Subcutaneous adipose tissue (tissue), 4 donors: ENCODE results near the gene NTM. TPM values are rescaled to one million over a fixed set of nuclear protein-coding genes. Genes with fewer than 3 reads are reported as not detected.

Experiments used
- total RNA-seq, 4 donors: library from RNA; depleted of rRNA; stranded (reverse); fragments of >200 nt; gene quantifications; one replicate each; pipeline ENCODE4 v1.1.0, GENCODE V29; 2016
- TF ChIP-seq, protein P1 (sequence below): fragments of 450-650 bp; IDR thresholded peaks from one replicate; pipeline ENCODE4 v1.5.1; 2016; ENCODE audit warnings: low read depth, mild to moderate bottlenecking, control low read depth, antibody characterized with exemption, moderate library complexity

The NTM gene
- total RNA-seq, 4 donors from 2014 or later: 1.5 to 5.7 (median 1.7) TPM

DNA sequence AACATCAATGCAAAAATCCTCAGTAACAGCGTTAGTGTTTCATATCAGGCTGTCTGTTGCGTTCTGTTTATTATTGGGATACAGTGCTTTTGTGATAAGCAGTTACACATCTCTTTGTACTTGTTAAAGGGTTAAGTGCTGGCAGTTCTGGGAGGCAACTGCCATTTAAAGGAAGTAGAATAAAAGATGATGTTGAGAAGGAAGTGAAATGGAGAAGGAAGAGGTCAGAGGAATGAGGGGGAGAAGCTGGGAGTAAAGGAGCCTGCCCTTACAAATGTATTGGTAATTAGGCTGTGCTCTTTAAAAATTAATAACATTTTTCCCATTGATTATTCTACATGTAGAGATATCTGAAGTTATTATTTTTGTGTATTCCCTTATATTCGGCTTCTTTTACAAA is 674.7 kb downstream of the NTM start:
- TF ChIP-seq, protein P1, sequence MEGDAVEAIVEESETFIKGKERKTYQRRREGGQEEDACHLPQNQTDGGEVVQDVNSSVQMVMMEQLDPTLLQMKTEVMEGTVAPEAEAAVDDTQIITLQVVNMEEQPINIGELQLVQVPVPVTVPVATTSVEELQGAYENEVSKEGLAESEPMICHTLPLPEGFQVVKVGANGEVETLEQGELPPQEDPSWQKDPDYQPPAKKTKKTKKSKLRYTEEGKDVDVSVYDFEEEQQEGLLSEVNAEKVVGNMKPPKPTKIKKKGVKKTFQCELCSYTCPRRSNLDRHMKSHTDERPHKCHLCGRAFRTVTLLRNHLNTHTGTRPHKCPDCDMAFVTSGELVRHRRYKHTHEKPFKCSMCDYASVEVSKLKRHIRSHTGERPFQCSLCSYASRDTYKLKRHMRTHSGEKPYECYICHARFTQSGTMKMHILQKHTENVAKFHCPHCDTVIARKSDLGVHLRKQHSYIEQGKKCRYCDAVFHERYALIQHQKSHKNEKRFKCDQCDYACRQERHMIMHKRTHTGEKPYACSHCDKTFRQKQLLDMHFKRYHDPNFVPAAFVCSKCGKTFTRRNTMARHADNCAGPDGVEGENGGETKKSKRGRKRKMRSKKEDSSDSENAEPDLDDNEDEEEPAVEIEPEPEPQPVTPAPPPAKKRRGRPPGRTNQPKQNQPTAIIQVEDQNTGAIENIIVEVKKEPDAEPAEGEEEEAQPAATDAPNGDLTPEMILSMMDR: no peak

DNA sequence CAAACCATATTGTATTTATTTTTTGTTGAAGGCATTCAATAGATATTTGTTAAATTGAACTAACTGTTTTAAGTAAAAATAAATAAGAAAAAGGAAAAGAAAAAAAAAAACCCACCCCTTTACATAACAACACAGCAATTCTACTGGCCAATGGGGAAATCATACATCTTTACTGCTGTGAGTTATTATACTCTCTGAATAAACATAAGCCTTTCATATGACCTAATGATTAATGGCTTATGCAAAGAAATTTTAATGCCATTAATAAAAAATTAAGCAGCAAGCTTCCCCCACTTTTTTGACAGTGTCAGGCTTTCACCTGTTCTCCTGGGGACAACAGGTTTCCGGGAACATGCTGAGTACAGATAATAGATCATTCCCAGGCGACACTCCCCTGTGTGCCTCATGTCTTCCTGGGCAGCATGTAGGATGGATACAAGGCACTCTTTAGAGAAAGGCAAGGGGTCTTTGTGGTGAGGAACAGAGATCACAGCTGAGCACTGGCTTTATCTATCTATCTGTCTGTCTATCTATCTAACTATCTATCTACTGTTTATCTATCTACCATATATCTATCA is 676.0 kb downstream of the NTM start:
- TF ChIP-seq, protein P1: no peak

DNA sequence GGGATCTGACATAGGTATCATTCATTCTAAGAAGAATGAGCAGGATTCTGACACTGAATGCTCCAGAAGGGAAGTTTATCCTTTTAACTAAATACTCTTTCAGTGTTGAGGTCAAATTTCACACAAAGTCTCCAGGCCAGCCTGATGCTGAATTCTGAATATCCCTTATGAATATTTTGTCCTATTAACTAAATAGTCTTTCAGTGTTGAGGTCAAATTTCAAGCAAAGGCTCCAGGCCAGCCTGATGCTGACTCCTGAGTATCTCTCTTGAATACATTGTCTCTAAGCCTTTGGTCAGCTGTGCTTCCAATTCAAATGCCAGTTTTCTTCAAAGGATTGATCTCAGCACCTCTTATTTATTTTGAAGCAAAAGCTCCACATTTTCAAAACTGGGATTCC is 676.8 kb downstream of the NTM start:
- TF ChIP-seq, protein P1: no peak

DNA sequence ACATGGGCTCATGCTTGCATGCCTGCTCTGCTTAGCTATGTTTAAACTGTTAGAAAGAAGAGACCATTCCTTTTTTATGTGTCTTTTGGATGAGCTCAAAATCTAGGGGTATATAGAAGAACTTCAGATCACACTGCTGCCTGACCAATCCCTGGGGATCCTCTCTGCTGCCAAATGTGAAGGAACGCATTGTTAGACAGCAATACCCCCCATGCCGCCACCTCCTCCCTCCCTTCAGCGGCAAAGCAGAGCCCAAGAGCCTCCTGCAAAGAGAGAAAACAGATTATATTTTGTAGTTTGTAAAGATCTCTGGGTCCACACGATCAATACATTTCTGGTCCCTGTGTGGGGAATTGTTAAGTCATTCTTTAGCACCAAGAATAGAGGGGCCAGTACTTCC is 677.6 kb downstream of the NTM start:
- TF ChIP-seq, protein P1: no peak

DNA sequence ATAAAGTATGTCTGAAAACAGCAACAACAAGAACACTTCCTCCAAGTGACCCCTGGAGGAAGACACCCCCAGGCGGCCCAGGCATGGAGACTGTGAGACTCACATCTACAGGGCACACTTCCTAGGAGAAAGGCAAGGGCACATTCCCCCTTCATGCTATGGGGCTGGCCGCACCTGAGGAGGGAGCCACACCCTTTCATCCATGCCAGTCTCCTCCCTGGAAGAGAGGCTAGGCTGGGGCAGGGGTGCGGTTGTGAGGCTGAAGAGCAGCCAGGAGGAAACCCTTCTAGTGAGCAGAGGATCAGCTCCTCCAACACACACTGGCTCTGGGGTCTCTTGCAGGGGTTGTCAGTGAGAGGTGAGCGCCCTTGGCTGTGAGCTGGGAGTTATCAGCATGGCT is 678.8 kb downstream of the NTM start:
- TF ChIP-seq, protein P1: no peak

DNA sequence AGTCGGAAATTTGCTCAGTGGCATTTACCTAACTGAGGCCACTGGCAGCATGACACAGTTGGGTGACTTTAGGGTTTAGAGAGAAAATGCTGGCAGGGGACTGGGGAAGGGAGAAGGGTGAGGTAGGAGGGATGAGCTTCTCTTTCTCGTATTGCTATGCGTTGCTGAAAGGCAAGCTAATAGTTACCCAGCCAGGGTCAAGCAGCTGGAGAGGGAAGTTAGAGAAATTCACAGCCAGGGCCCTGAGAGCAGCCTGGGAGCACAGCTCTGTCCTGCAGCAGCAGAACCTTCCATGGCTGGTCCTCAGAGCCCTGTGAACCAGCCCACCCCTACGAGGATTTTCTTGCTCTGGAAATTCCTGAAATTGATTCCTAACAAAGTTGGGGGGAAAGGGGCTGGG is 679.6 kb downstream of the NTM start:
- TF ChIP-seq, protein P1: no peak

DNA sequence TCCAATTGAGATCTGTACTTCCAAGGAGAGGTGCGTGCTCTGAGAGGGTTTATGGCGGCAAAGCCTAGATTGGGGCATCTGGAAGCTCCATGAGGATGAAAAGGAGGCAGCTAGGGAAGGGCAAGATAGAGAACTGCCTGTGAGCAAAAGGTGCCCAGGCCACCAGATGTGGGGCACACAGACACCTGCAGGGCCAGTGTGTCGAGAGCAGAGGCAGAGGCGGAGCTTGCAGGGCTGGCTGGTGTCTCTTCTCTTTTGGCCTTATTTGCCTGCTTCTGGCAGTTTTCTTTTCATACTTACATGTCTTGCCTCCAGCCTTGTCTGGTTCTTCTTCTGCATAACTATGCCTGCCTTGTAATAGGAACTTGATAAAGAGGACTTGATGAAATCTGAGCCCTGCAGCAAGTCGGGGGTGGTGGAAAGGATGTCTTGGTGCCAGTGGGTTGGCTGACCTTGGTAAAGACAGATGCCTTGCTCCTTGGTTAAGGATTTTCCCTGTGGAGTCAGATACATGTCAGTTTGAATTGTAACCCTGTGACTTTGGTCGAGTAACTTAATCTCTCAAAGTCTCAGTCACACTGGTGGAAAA is 680.3 kb downstream of the NTM start:
- TF ChIP-seq, protein P1: no peak
